ENCODE results near the gene PRPF40B. TPM values are rescaled to one million over a fixed set of nuclear protein-coding genes. Genes with fewer than 3 reads are reported as not detected.

The PRPF40B gene
- total RNA-seq (2016; rRNA removed; fragmentation: Illumina TruSeq; extraction: Trizol) (2.6 and 5.0 TPM in 2 replicates), polyA plus RNA-seq (2011; rRNA removed) (7.8 and 9.5 TPM in 2 replicates), polyA minus RNA-seq (2011; rRNA and poly(A)+ RNA removed; ENCODE audit: low replicate concordance) (10.3 and 11.0 TPM in 2 replicates), Bru-seq, nascent RNA (percentile 48 among the genes with signal in this experiment), BruChase-seq, experiment 1, labeled RNA remaining after a 6-hour chase (percentile 48 among the genes with signal in this experiment), BruChase-seq, experiment 2, labeled RNA remaining after a 2-hour chase (percentile 45 among the genes with signal in this experiment)
- total RNA-seq (2016; cell fraction: cytosol; rRNA removed; fragmentation: Illumina TruSeq; extraction: Trizol; ENCODE audit: low read depth), result 2.2 and 2.3 TPM in 2 replicates
- 1.9 and 5.0 TPM in 2 replicates for total RNA-seq (2016; cell fraction: insoluble cytoplasmic fraction; rRNA removed; fragmentation: Illumina TruSeq; extraction: Trizol)
- total RNA-seq (2016; cell fraction: membrane; rRNA removed; fragmentation: Illumina TruSeq; extraction: Trizol), result 2.7 and 2.9 TPM in 2 replicates
- total RNA-seq (2016; cell fraction: nucleus; rRNA removed; fragmentation: Illumina TruSeq; extraction: Trizol), result 8.8 and 9.0 TPM in 2 replicates
- 3.0 and 3.2 TPM in 2 replicates for polyA plus RNA-seq (2011; cell fraction: cytosol; rRNA removed)
- polyA plus RNA-seq (2011; cell fraction: nucleus; rRNA removed), result 63.5 and 64.1 TPM in 2 replicates
- 4.6 and 6.6 TPM in 2 replicates for polyA plus RNA-seq (2012)
- 0.79 and 1.2 TPM in 2 replicates for polyA plus RNA-seq (2016; cell fraction: cytosol; fragmentation: Illumina TruSeq; extraction: Trizol; ENCODE audit: low read depth)
- 2.1 and 3.5 TPM in 2 replicates for polyA plus RNA-seq (2016; cell fraction: insoluble cytoplasmic fraction; fragmentation: Illumina TruSeq; extraction: Trizol; ENCODE audit: low read depth)
- polyA plus RNA-seq (2016; cell fraction: membrane; fragmentation: Illumina TruSeq; extraction: Trizol; ENCODE audit: low read depth), result 1.5 and 1.6 TPM in 2 replicates
- polyA plus RNA-seq (2016; cell fraction: nucleus; fragmentation: Illumina TruSeq; extraction: Trizol; ENCODE audit: insufficient read depth, low read depth), result 20.9 and 21.1 TPM in 2 replicates
- polyA minus RNA-seq (2011; cell fraction: cytosol; rRNA and poly(A)+ RNA removed), result 1.3 and 2.6 TPM in 2 replicates
- polyA minus RNA-seq (2011; cell fraction: nucleus; rRNA and poly(A)+ RNA removed), result 17.3 and 22.3 TPM in 2 replicates
- long read RNA-seq, experiment 1, partial matches to known transcripts, result 2 of 3 reads
- long read RNA-seq, experiment 1, other reads (novel, unspliced or antisense), result 1 of 3 reads
- long read RNA-seq, experiment 2, partial matches to known transcripts, result 4 of 5 reads
- long read RNA-seq, experiment 2, other reads (novel, unspliced or antisense), result 1 of 5 reads

DNA sequence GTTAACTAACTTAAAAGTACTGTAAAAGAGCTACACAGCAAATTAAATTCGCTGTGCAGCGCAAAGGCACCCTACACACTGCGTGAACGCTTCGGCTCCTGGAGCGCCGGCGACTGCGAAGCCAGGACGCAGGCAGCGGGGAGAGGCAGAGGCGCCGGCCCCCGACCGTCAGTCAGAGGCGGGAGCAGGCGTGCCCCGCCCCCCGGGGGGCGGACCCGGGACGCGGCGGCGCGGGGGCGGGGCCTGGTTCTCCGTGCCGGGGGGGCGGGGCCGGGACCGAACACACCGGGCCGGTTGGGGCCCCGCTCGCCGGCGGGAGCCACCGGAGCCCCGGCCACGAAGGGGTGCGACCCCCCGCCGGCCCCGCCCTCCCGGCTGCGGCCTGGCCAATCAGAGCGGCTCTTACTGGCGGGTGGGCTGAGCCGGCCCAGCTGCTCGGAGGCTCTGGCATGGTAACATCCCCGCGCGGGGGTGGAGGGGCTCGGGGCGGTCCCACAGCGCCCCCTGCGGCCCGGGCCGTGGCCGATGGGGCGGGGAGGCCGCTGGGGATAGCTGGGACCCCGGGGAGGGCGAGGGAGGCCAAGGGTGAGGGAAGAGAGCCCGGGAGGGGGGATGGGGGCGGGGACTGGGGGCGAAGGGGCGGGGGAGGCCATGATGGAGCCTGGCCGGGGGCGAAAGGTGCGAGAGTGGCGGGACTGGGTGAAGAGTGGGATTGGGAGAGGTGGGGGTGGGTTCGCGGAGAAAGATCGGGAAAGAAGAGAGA lies at the start of gene PRPF40B:
PRPF40B (plus strand) TSS at position 420 of the 763 bp plus-strand sequence; CDS start at position 450, 30 bp downstream.
- Histone ChIP-seq H2AFZ (ENCODE audit: low read length) (no peak within 1 kb of the TSS), H3K27me3 (ENCODE audit: control insufficient read depth in 1 of 2, insufficient read depth in 2 of 2, low read length in 2 of 2) (no peaks in the 10 kb centered on the region), H3K4me2 (ENCODE audit: low read depth, low read length) (peak within 1 kb of the TSS; percentile 95), H3K79me2 (ENCODE audit: insufficient read depth, low read length) (no peaks in the 10 kb centered on the region), H3K36me3 (replicated peaks in 1 of 2; ENCODE audit: control insufficient read depth in 1 of 2, insufficient read depth in 2 of 2, low read length in 2 of 2) (no peaks in the 10 kb centered on the region), H3K27ac (ENCODE audit: extremely low read length, insufficient read depth, low read length) (peak within 1 kb of the TSS; percentile 67), H3K9me3 (ENCODE audit: low read length) (no peaks in the 10 kb centered on the region), H3K4me3 (replicated peaks in 1 of 3; ENCODE audit: insufficient read depth in 1 of 3, low read depth in 2 of 3, low read length in 3 of 3) (peak within 1 kb of the TSS; percentile 56 to 75 (median 59)), H3K9ac (ENCODE audit: insufficient read depth, low read depth, low read length) (peak within 1 kb of the TSS; percentile 69), H3K4me1 (ENCODE audit: insufficient read depth, low read length) (peaks cover 29% of the 10 kb centered on the region), H4K20me1 (ENCODE audit: insufficient read depth, low read length) (no peaks in the 10 kb centered on the region)
- CTCF ChIA-PET (ENCODE audit: low intra/inter-chr PET ratio, low total read pairs), result interaction anchor here (1.0 kb wide), 1 partner anchor 42 kb away, joined by 3 read pairs; no protein-coding TSS in a partner anchor
- POLR2A ChIA-PET, result interaction anchor here (0.6 to 1.8 kb wide), 11 partner anchors 13 to 357 kb away, joined by 3 to 10 read pairs (median 3); partner anchors contain the start of genes BCDIN3D, NCKAP5L, TMBIM6 and TROAP
- intact Hi-C loops (cut with micrococcal nuclease; ENCODE audit: unreplicated experiment) (loop anchor here (5.0 kb wide), 1 partner anchor 56 kb away; the partner anchor contains the start of gene MCRS1), in situ Hi-C loops (cut with HindIII; ENCODE audit: extremely low pct_ligation_motif_present, low pct_unique_long_range_greater_than_20kb) (no loop called here)
- ATAC-seq, result peak; percentile 90
- BruUV-seq (replicated peaks), result no TSS peak
- FAIRE-seq, result no peak
- 3% methylated on average over 27 of the region's 76 CpGs for WGBS (ENCODE audit: low lambda C conversion rate)
- DNase-seq (ENCODE audit: low spot score), result peak; percentile 77
- peak; percentile 66 for TF ChIP-seq PHF20 (CRISPR knock-in tag; IDR thresholded peaks at IDR 0.05)
- no peak for TF ChIP-seq ZNF10 (CRISPR knock-in tag; IDR thresholded peaks at IDR 0.05; ENCODE audit: borderline replicate concordance, low read depth)
- TF ChIP-seq EEA1 (CRISPR knock-in tag; IDR thresholded peaks at IDR 0.05; ENCODE audit: borderline replicate concordance), result no peak
- TF ChIP-seq, protein P1, sequence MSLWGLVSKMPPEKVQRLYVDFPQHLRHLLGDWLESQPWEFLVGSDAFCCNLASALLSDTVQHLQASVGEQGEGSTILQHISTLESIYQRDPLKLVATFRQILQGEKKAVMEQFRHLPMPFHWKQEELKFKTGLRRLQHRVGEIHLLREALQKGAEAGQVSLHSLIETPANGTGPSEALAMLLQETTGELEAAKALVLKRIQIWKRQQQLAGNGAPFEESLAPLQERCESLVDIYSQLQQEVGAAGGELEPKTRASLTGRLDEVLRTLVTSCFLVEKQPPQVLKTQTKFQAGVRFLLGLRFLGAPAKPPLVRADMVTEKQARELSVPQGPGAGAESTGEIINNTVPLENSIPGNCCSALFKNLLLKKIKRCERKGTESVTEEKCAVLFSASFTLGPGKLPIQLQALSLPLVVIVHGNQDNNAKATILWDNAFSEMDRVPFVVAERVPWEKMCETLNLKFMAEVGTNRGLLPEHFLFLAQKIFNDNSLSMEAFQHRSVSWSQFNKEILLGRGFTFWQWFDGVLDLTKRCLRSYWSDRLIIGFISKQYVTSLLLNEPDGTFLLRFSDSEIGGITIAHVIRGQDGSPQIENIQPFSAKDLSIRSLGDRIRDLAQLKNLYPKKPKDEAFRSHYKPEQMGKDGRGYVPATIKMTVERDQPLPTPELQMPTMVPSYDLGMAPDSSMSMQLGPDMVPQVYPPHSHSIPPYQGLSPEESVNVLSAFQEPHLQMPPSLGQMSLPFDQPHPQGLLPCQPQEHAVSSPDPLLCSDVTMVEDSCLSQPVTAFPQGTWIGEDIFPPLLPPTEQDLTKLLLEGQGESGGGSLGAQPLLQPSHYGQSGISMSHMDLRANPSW (CRISPR knock-in tag; IDR thresholded peaks at IDR 0.05; ENCODE audit: borderline replicate concordance), result no peak
- no peak for TF ChIP-seq ZNF557 (CRISPR knock-in tag; IDR thresholded peaks at IDR 0.05)
- TF ChIP-seq, protein P2, sequence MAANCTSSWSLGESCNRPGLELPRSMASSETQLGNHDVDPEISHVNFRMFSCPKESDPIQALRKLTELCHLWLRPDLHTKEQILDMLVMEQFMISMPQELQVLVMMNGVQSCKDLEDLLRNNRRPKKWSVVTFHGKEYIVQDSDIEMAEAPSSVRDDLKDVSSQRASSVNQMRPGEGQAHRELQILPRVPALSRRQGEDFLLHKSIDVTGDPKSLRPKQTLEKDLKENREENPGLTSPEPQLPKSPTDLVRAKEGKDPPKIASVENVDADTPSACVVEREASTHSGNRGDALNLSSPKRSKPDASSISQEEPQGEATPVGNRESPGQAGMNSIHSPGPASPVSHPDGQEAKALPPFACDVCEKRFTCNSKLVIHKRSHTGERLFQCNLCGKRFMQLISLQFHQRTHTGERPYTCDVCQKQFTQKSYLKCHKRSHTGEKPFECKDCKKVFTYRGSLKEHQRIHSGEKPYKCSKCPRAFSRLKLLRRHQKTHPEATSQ (CRISPR knock-in tag; IDR thresholded peaks at IDR 0.05; ENCODE audit: borderline replicate concordance), result 0 out of 2 replicates have a peak, but pooled peaks have one; percentile 61
- TF ChIP-seq, protein P3, sequence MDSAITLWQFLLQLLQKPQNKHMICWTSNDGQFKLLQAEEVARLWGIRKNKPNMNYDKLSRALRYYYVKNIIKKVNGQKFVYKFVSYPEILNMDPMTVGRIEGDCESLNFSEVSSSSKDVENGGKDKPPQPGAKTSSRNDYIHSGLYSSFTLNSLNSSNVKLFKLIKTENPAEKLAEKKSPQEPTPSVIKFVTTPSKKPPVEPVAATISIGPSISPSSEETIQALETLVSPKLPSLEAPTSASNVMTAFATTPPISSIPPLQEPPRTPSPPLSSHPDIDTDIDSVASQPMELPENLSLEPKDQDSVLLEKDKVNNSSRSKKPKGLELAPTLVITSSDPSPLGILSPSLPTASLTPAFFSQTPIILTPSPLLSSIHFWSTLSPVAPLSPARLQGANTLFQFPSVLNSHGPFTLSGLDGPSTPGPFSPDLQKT (CRISPR knock-in tag; IDR thresholded peaks at IDR 0.05; ENCODE audit: borderline replicate concordance), result no peak
- no peak for TF ChIP-seq ZXDC (CRISPR knock-in tag; IDR thresholded peaks at IDR 0.05)

Data from HepG2 (cell line).